Lower leg skin (tissue), 4 donors: Measurements from ENCODE around the gene FLII. TPM values are rescaled to one million over a fixed set of nuclear protein-coding genes. Genes with fewer than 3 reads are reported as not detected.

ENCODE experiments used
- DNase-seq, 2 donors: peaks; one replicate each; pipeline ENCODE4 v3.0.0-alpha.2; 2019; ENCODE audit warnings: low spot score in 2 of 2
- H3K4me3 ChIP-seq: fragments of 200-600 bp; sonication (generic); 2 replicates; pipeline ENCODE4 v1.5.1; 2017; ENCODE audit warnings: mild to moderate bottlenecking, low read depth; ENCODE audit not compliant: poor library complexity, severe bottlenecking
- CTCF ChIP-seq, 3 donors: fragments of 450-650 bp; IDR thresholded peaks; one replicate each; pipeline ENCODE4 v1.5.1; 2016; ENCODE audit warnings: antibody characterized with exemption in 3 of 3, mild to moderate bottlenecking in 3 of 3, moderate library complexity in 2 of 3
- POLR2A ChIP-seq, 2 donors: fragments of 450-650 bp; IDR thresholded peaks; one replicate each; pipeline ENCODE4 v1.6.1; 2016 to 2017; ENCODE audit warnings: antibody characterized with exemption in 2 of 2, mild to moderate bottlenecking in 1 of 2, moderate library complexity in 1 of 2
- WGBS, 2 donors: methylation state at CpG; one replicate each; pipeline ENCODE4 v1.1.5; 2018; 5-methylcytosine and 5-hydroxymethylcytosine counted together
- intact Hi-C: fragments of 100-400 bp; cut with DNase I; formaldehyde crosslinking; loops from one replicate; pipeline ENCODE4 v1.15.0; 2023; ENCODE audit warnings: low total_unique reads
- total RNA-seq, 4 donors: library from RNA; depleted of rRNA; stranded (reverse); fragments of >200 nt; gene quantifications; one replicate each; pipeline ENCODE4 v1.1.0, GENCODE V29; 2016

FLII gene
- total RNA-seq, 4 donors from 2014 or later, result 202 to 292 (median 238) TPM

DNA sequence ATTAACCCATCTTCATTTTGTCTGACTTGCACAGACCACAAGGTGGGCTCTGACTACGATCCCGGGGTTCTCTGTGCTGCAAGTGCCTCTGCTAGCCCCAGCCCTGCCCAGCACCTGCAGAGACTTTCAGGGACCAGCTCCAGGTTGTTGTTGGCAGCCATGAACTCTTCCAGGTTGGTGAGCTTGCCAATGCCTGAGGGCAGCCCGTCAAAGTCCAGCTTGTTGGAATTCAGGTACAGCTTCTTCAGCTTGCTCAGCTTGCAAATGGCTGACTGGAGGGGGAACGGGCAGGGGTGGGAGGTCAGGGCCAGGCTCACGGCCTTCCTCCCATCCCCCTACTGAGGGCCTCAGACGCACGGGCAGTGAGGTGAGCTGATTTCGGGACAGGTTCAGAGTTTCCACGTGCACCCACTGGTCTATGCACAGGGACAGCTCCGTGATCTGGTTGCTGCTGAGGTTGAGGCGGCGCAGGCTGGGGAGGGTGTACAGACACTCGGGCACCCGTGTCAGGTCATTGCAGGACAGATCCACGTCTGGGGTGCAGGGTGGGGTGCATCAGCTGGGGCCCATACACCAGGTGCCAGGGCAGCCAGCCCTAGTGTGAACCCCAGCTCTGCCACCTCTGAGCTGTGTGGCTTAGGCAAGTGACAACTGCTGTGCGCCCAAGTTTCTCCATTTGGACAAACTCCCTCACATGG lies 5.2 kb downstream of the FLII start:
- TF ChIP-seq CTCF (IDR thresholded peaks at IDR 0.05) (no peak), POLR2A (IDR thresholded peaks at IDR 0.05) (no peak)
- intact Hi-C loops, result no loop called here
- WGBS, 2 donors, result 80 to 84% methylated on average over 15 to 16 of the region's 16 CpGs
- DNase-seq, result no peak
- no peak overlapping the region for H3K4me3 ChIP-seq

GRCh38 chr17:18252160-18252559 lies 6.4 kb downstream of the FLII start:
- WGBS, 2 donors, result 90 to 93% methylated on average over 4 to 5 of the region's 5 CpGs
- TF ChIP-seq CTCF (IDR thresholded peaks at IDR 0.05), result no peak
- TF ChIP-seq POLR2A (IDR thresholded peaks at IDR 0.05), result no peak
- intact Hi-C loops, result no loop called here
- no peak overlapping the region for H3K4me3 ChIP-seq
- no peak for DNase-seq

- WGBS, 2 donors, result 87 to 91% methylated on average over 10 to 11 of the region's 15 CpGs
- H3K4me3 ChIP-seq, result no peak overlapping the region
- TF ChIP-seq POLR2A (IDR thresholded peaks at IDR 0.05), result no peak
- no peak for TF ChIP-seq CTCF (IDR thresholded peaks at IDR 0.05)
- DNase-seq, result no peak
- intact Hi-C loops, result no loop called here
Measured at GRCh38 chr17:18251204-18251603, 7.3 kb downstream of the FLII start.

DNA sequence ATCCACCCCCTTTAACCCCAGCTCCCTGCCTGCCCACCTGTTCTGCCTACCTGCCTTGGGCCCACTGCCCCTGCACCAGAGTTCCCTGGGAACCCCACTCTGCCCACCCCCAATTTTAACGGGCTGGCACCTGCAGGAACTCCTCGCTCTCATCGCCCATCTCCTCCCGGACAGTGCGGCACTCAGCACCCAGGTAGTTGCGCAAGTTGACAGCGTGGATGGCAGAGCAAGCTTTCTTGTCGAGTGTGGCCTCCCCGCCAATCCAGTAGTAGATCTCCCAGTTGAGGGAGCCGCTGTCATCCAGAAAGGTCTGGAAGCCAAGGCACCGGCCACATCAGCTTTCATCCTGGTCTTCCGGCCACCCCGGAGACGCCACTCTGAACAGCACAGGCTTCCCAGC lies 7.8 kb downstream of the FLII start:
- intact Hi-C loops, result no loop called here
- TF ChIP-seq POLR2A (IDR thresholded peaks at IDR 0.05) (no peak), CTCF (IDR thresholded peaks at IDR 0.05) (no peak)
- H3K4me3 ChIP-seq, result no peak overlapping the region
- DNase-seq, result no peak
- 86 to 88% methylated on average over 13 to 14 of the region's 14 CpGs for WGBS, 2 donors

DNA sequence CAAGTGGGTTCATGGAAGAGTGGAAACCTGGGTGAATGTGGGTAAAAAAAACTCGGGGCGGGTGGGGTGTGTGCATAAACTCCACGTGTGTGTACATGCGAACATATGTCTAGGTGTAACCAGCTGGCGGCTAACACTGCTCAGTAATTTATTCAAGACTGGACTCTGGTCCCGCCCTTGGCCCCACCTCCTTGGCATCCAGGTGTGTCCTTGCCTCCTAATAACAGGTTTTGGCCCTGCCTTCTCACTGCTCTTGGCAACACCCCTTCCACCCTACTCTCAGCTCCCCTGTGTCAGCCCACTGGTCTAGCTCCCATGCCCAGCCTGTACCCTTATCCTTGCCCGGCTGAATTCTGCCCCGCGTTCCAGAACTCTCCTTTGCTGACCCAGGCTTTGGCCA lies 8.3 kb downstream of the FLII start:
- 50 to 54% methylated on average over 9 of the region's 9 CpGs for WGBS, 2 donors
- no peak for TF ChIP-seq CTCF (IDR thresholded peaks at IDR 0.05)
- TF ChIP-seq POLR2A (IDR thresholded peaks at IDR 0.05), result no peak
- DNase-seq, result peak in 1 of 2 donors; percentile 62
- H3K4me3 ChIP-seq, result no peak overlapping the region
- intact Hi-C loops, result no loop called here

- intact Hi-C loops, result no loop called here
- no peak overlapping the region for H3K4me3 ChIP-seq
- DNase-seq, result no peak
- TF ChIP-seq CTCF (IDR thresholded peaks at IDR 0.05) (no peak), POLR2A (IDR thresholded peaks at IDR 0.05) (no peak)
- WGBS, 2 donors, result 82 to 87% methylated on average over 7 of the region's 7 CpGs
Measured at GRCh38 chr17:18248811-18249210, 9.7 kb downstream of the FLII start.
